Glomerular endothelial cell (primary cell): Measurements from ENCODE around the gene INPP4B. TPM values are rescaled to one million over a fixed set of nuclear protein-coding genes. Genes with fewer than 3 reads are reported as not detected.

Experiments used
- DNase-seq: peaks from one replicate; pipeline ENCODE4 v3.0.0-alpha.2; 2011; ENCODE audit warnings: low read depth, low spot score; ENCODE audit errors: extremely low read depth
- total RNA-seq: library from RNA; depleted of rRNA; stranded (reverse); fragments of >200 nt; gene quantifications from 2 replicates; pipeline ENCODE4 v1.2.3, GENCODE V29; 2015

INPP4B gene
- total RNA-seq, 1 donor from 2014 or later = 2.3 TPM

DNA sequence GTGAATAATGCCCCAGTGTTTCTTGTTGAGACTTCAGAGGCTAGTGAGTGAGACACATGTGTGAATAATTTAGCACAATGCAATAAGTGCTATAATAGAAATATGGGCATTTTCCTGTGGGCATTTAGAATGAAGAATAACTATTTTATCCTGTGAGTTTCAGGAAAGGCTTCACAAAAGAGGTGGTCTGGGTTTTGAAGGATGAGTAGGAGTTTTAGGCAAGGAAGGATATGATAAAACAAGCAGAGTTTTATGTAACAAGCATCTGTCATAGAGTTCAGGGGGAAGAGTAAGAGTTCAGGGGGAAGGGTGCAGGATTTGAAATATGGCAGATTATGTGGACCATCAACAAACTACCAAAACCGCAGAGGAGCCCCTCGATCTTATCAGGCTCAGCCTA lies 529.2 kb downstream of the INPP4B start:
- DNase-seq = no peak

DNA sequence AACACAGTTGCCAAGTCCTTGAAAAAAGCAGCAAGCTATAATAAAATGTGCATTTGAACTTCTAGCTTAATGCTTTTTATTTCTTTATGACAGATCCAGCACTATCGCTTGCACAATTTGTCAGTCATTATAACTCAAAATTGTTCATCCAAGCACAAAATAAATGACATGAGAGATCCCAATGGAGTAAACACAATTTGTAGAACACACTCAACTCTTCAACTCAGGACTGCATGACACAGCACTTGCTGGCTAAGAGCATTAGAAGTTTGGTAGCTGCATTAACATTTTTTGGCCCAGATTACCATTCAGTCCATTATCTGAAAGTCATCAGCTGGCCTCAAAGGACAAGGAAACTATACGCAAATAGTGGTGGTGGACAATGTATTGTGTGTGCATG lies 530.1 kb downstream of the INPP4B start:
- DNase-seq = no peak

DNA sequence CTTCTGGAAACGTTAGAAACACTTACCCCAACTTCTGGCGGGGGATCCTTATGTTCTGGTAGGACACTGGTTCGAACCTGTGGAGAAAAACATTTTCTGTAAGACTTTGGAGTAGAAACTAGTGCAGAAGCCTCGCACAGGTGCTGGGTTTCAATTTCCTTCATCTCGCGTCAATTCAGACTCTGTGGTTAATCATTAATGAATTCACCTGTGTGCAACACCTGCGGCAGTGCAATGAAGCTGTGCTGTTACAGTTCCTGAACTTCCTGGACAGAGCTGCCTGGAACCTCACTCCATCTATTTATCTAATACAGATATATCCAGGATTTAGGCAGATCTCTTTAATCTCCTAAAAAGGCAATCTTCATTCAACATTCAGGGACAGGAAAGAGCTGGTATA lies 531.4 kb downstream of the INPP4B start:
- DNase-seq = no peak

DNA sequence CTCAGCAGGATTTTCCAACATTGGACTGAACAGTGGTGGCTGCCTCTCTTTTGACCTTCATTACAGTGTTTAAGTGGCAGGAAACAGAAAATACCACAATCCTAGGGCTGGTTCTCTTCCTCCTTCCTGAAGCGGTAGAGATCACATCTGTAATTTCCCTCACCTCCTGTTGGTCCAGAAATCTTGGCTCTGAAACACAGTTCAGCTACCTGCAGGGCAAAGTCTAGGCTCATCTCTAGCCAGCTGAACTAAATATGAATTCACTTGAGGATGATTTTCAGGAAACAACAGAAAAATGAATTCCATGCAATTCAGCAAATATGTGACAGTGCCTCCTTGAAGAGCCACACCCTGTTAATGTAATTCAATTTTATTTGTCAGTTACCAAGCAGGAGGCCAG lies 531.9 kb downstream of the INPP4B start:
- no peak for DNase-seq

DNA sequence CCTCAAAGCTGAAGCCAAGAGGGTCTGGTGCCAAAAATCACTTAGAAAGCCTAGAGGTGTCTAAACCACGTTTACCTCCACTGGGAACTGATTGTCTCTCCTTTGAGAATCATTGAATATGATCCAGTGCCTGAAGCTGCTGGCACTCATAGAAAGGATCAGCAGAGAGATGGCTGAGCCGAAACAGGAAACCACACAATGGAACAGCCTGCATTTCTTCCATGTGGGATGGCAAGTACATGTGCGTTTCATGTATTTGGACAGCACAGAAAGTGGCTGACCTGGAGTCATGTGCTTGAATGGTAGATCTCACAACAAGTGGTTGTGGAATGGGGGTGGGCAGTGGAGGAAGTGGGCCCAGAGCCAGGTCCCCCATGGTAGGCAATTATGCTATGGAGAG lies 533.7 kb downstream of the INPP4B start:
- DNase-seq = no peak

DNA sequence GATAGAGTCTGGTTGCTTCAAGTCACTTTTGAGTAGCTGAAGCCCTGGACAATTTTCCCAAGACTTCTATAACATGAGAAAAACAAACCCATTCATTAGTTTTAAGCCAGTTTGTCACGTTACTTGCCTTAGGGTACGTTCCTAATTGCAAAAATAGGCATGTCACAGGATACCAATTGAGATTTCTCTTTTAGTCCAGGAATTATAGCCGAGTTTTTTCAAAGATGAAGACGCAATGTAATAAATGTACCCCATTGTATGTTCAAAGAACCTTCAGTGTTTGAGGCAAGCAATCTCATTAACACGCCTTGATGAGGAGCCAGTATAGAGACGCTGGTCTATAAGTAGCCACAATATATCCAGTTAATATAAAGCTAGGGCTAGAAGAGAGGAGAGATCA lies 534.2 kb downstream of the INPP4B start:
- no peak for DNase-seq

DNA sequence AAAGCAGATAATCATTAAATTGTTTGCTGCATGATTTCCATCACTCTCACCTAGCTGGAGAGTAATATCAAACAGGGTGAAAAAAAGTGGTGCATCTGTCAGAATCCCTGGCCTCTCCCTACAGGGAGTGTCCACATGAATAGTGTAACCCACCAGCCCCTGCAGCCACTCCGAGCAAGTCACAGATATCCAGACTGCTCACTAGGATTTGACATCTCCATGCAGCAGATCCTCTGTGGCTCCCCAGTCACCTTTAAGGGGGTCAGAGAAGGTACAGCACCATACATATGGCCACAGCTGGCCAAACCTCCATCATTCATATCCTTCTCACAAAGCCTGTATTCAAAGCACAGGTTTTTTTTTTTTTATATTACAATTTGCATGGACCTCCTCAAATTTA lies 536.3 kb downstream of the INPP4B start:
- DNase-seq = no peak

DNA sequence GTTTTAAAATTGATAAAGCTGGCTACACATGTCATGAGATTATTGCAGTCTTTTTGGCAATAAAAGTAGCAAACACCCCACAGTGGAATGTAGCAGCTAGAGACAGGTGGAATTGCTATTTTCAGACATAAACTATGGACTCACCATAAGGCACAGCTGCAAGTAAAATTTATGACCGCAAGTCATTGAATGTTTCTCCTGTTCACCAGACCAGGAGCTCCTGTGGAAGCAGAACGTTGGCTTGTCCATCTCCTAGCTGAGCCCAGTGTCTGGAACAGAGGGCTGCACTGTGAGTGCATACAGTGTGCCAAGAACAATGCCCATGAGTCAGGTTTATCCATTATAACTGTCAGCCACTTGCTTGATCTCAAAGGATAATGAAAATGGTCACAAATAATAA lies 538.2 kb downstream of the INPP4B start:
- DNase-seq = no peak

DNA sequence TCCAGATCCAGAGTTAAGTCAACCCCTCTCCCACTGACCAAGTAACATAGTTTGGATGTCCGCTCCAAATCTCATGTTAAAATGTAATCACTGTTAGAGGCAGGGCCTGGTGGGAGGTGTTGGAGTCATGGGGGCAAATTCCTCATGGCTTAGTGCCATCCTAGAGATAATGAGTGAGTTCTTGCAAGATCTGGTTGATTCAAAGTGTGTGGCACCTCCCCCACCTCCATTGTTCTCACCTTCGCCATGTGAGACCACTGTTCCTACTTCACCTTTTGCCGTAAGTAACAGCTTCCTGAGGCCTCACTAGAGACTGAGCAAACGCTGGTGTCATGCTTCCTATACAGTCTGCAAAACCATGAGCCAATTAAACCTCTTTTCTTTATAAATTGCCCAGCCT lies 548.8 kb downstream of the INPP4B start:
- DNase-seq = no peak

DNA sequence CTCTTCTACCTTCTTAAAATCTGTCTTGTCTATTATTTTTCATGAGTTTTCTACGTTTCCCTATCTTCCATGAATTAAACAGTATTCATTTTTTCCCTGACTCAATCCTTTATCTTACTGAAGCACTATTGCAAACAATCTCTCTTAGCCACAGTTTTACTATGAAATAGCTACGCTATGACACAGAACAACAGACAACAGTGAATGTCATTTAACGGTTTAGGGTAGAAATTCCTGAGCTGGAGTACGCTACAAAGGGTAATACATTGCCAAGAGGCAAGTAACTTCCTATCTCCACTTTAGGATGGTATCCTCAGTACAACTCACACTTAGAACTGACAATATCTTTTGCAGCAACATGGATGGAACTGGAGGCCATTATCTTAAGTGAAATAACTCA lies 552.6 kb downstream of the INPP4B start:
- no peak for DNase-seq

DNA sequence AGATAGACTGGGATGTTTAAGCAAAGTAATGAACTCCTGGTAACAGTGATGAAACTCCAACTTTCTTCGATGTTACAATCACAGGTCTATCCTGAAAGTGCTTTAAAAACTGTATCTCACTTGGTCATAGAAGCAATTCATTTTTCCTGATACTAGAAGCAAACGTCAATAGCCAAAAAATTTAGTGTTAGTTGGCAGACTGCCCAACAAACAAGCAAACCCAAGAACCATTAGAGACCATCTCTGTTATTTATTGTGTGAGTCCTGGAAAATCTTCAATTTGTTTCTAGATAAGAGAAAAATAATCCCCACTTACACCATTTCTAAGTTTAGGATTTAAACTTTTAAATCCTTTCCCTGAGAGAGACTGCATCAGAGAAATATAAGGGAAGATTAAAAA lies 553.9 kb downstream of the INPP4B start:
- no peak for DNase-seq

DNA sequence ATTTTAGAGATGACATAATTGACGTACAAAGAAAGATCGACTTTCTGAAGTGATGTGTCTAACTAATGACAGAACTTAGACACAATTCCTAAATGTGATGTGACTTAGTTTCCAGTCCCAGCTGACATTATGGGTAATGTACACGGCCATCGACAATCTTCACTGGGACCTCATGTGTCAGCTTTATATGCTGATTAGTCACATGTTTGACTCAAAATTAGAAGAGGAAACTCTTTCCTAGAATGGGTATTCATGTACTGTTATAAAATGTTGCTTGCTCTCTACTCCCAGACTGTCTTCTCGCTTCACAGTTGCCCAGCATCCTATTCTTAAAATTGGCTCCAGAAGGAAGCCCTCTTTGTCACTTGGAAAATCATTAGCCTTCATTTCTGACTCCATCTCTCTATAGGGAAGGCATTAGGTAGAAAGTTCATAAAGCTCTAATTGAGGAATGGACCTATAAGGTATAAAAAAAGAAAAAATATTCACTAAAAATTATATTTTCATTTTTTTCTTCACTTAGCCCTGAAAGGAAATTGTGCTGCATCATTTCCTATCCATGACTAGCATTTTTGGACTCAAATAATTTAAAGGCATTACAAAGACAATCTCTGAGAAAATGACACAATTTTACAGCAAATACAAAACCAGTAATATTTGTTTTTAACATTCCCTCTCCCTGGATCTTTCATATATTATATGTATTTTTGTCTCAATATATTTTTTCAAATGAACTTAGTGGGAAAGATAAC lies 554.6 kb downstream of the INPP4B start:
- no peak for DNase-seq

DNA sequence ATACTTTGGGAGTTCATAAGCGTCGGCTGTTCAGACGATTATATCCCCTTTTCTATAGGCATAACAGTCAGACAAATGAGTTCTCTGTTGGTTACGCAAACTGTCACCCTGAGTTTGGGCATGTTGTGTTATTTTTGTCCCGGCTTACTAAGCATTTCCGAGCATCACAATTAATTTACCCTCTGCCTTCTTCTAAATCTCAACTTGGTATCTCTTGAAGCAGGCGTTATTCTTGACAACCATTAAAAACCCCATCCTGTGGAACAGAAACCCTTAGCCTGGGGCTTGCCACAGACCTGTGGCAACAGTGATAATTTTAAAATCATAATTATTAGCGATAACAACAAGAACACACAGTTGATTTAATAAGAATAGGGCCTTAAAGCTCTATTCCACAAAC lies 558.7 kb downstream of the INPP4B start:
- DNase-seq = no peak

DNA sequence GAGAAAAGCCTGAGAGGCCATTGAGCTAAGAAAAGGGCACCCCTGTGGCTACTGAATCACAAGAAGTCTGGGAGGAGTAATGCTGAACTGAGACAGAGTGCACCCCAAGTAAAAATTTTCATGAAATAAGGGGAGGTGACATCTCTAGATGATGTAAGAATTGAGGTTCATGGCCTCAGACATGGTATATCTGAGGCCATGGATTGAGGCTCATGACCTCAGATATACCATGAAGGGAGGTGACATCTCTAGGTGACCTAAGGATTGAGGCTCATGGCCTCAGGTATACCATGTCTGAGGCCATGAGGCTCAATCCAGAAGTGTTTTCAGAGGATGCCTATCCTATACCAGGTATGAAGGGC lies 560.9 kb downstream of the INPP4B start:
- DNase-seq = no peak

DNA sequence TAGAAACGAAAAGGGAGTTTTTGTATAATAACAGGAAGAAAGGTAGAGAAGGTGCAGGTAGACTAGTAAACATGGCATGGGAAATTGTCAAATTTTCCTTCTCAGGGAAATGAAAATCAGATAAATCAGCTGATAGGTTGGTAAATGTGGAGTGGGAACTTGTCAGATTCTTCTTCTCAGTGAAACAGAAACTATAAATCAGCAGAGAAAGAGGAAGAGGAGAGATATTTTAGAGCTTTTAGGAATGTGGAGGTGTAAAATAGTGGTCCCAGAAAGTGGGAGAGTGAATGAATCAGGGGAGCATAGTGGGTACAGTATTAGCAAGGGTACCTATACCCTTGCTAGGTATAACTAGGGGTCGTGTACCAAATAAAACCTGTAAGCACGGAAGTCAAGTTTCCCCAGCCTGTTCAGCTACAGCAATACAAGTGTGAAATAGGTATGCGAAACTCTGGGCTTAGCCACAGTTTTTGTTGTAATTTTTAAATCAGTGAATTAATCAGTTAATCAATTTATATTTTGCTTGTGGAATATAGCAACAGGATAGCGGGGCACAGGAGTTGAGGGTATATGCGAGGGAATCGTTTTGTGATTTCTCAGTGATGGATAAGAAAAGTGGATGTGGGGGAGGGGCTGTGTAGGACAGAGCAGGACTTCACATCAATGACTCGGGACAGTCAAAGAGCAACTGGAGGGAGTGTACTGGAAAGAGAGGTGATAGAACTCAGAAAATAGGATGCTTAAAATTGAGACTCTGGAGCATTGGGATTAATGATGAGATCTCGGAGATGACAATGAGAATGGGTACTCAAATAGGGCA lies 561.5 kb downstream of the INPP4B start:
- no peak for DNase-seq

DNA sequence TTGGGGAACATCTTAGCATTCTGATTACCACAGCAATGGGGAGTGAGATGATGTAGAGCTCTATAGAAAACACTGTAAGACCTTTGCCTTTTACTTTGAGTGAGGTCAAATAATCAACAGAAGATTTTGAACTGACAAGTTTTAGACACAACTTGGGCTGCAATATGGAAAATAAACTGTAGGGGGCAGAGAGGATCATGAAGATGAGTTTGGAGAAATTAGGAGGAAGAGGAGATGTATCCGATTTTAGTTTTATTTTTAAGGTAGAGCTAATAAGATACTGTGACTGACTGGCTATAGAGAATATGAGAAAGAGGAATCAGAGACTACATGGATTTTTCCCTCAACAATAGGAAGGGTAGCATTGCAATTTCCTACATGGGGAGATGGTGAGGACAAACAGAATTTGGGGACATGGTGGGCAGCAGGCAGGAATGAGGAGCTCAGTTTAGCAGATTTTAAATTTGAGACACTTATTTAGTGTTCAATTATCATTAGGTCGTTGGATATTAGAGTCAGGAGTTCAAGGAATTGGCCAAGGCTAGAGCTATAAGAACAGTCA lies 563.1 kb downstream of the INPP4B start:
- no peak for DNase-seq

DNA sequence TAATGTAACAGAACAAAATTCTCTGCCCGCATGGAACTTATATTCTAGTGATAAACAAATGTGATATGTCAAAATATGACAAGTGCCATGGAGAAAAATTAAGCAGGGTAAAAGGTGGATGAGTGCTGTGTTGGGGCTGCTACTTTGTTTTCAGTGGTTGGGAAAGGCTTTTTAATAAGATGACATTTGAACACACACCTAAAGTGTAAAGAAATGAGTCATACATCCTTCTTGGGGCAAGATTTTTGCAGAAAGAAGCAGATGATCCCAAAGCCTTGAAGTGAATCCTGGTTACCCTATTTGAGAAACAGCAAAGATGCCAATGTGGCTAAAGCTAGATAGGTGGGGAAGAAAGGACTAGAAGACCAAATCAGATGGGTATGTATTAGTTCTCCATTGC lies 564.1 kb downstream of the INPP4B start:
- DNase-seq = no peak

DNA sequence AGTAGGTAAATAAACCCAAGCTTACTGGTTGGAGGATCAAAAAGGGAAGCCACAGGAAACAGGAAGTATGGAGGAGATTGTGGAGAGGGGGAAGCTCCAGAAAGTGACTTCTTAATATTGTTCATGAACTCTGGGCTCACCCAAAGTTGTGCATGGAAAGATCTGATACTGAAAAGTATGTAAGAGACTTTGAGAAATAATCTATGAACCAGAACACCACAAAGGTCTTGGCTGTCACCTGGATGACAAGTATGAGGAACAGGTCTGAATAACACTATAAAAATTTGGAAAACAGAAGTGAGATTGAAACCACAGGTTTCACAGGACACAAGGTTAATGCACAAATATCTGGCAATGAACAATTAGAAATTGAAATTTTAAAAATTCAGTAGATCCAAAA lies 567.4 kb downstream of the INPP4B start:
- no peak for DNase-seq

DNA sequence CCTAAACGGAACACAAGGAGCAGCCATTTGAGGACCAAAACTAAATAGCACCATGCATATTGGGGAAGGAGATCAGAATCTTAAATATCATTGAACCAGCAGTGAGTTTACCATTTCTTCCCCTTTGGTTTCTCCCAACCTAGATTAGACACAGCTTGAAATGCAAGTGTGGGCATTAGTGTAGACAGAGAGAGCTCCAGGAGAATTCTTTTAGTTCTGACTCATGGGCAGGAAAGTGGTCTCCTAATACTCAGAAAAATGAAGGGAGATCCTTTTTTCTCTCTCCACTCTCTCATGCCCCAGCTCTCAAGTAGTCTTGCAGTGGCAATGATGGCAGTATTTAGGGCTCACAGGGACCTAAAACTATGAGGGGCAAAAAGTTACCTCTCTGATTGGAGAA lies 567.9 kb downstream of the INPP4B start:
- no peak for DNase-seq

DNA sequence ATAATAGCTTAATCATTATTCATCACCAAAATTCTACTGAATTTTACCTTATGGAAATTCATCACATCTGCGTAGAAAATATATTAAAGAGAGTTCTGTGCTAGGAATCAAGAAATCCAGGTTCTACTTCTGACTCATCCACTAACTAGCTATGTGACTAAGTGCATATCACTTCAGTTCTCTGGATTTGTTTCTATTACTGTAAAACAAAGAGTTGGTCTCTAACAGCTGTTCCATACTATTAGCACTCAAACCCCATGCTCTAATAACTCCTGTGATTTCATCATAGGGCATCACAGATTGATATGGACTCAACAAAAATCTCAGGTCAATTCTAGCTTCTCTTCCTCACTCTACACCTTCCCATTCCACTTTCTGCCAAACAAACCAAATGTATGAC lies 572.0 kb downstream of the INPP4B start:
- no peak for DNase-seq

DNA sequence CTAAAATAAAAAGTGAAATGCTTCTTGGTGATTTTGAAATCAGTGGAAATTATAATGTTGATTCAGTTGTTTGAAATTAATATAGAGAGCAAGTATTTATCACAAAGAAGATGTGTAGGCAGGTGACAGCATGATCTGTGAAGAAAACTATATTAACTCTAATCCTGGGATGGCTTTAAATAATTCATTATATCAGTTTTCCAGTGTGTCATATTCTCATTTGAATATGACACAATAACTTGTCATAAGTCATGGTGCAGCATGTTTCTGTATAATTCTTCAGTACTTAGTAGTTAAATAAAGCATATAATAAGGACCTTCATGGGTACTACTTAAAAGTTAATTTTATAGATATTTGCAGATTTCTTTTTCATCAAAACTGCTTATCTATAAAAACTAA lies 573.6 kb downstream of the INPP4B start:
- DNase-seq = no peak

DNA sequence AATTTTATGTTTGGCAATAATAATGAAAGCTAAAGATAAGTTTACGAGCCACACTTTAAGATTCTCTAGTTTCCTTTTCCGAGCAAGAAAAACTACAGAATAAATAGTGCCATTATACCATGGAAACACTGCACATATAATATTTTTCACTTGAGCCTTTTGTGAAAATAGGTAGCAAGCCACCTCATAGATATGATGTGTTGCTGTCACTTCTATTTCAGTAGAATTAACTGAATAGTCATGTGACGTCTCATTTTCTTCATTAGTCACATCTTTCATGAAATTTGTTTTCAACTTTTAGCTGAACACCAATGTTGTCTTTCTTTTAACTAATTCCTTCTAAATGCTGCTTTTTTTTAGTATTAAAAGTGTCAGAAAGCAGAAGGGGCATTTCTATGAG lies 574.3 kb downstream of the INPP4B start:
- no peak for DNase-seq
